Measurements from ENCODE around the gene ALX1. TPM values are rescaled to one million over a fixed set of nuclear protein-coding genes. Genes with fewer than 3 reads are reported as not detected.

ALX1 gene
- total RNA-seq, 4 donors from 2014 or later, result 0.34 to 0.39 TPM; not detected in 2

DNA sequence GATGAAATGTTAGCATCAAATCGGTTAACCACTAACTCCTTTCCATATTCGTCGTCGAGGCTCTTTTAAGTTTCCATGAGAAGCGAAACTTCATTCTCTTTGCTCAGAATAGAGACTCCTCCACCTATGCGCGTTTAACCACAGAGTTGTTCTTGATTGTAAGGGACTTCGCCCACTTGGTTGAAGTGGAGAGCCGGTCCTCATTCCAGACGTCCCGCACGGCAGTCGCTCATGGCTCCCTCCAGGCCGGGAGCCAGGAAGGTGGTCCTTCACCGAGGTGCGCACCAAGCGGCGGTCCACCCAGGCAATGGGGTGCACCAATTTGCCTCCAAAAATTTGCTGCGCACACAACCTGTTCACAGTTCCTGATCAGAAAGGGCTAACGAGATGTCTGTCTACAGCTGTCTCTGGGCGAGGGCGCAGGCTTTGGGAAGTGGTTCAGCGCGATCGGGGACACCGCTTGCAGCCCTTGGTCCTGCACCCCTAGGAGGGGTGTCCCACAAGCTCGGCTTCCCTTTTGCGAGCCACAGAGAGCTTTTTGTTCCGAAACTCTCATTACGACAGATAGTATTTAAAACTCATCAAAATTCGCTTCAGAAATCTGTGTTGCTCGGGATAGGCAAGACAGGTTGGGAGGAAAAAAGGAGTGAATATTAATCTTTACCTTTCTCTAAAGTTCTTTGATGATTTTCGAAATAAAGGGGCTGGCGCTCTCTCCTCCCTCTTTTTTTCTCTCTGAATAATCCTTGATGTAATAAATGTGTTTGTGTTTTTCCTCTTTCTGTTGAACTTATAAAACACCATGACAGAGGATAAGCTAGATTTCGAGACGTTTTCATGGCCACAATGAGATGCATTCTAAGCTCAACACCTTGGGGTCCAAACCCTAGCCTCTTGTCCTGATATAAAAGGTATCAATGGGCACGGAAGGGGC is 6.4 kb upstream of the ALX1 start:
- Histone ChIP-seq H3K27me3 (peaks cover 0 to 70% (median 39%) of the 10 kb centered on the region in 4 donors), H3K36me3 (no peaks in the 10 kb centered on the region), H3K27ac (replicated peaks in 1 of 4) (no peak overlapping the region), H3K4me1 (peaks cover 0 to 7% (median 3%) of the 10 kb centered on the region in 4 donors), H3K9me3 (peaks cover 0 to 9% (median 7%) of the 10 kb centered on the region in 4 donors), H3K4me3 (no peak overlapping the region)
- TF ChIP-seq EP300 (IDR thresholded peaks at IDR 0.05) (no peak), CTCF (IDR thresholded peaks at IDR 0.05) (no peak), POLR2AphosphoS5 (IDR thresholded peaks at IDR 0.05) (no peak), POLR2A (IDR thresholded peaks at IDR 0.05; ENCODE audit: low read depth) (no peak)
- no peak for DNase-seq (ENCODE audit: extremely low spot score)
- WGBS, result 13% methylated on average over 35 of the region's 37 CpGs
- intact Hi-C loops (cut with DNase I), result no loop called here

DNA sequence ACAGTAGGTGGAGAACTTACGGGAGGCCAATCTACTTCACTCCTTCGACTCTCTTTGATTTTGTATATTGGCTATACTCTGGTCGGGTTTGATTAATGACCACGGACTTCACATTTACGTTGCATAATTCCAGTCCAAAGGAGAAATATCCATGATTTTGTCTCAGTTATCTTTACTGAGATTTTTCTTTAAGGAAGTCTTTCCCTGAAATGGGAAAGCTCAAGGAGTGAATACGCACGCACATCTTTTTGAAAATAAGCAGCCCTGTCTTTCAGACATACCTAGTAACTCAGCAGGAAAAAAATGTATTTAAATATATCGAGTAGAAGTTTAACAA is 5.7 kb upstream of the ALX1 start:
- TF ChIP-seq CTCF (IDR thresholded peaks at IDR 0.05) (no peak), POLR2AphosphoS5 (IDR thresholded peaks at IDR 0.05) (no peak), EP300 (IDR thresholded peaks at IDR 0.05) (no peak), POLR2A (IDR thresholded peaks at IDR 0.05; ENCODE audit: low read depth) (no peak)
- Histone ChIP-seq H3K9me3 (peaks cover 0 to 16% (median 7%) of the 10 kb centered on the region in 4 donors), H3K36me3 (no peaks in the 10 kb centered on the region), H3K27ac (replicated peaks in 1 of 4) (no peak overlapping the region), H3K27me3 (peaks cover 0 to 77% (median 44%) of the 10 kb centered on the region in 4 donors), H3K4me3 (no peak overlapping the region), H3K4me1 (peaks cover 0 to 10% (median 4%) of the 10 kb centered on the region in 4 donors)
- intact Hi-C loops (cut with DNase I), result no loop called here
- no peak for DNase-seq (ENCODE audit: extremely low spot score)
- WGBS, result 13% methylated on average over 8 of the region's 8 CpGs

DNA sequence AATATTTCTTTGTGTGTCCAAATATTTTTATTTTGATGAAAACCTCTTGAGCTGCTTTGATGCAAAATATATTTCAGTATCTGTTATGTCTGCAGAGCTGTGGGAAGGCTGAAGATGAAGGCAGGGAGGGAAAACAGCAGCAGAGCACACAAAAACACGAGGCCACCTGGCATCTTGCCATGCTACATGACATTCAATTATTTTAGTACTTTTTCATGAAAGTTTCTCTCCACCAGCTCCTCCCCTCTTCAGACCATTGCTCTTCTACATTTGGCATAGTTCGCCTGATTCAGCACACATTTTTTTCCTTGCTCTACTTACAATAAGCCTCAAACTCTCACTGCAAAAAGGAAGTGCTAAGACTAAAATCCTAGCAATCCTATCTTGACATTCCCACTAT is 4.6 kb upstream of the ALX1 start:
- no peak for DNase-seq (ENCODE audit: extremely low spot score)
- Histone ChIP-seq H3K9me3 (peaks cover 0 to 19% (median 7%) of the 10 kb centered on the region in 4 donors), H3K4me1 (peaks cover 8 to 21% (median 15%) of the 10 kb centered on the region in 4 donors), H3K27me3 (peaks cover 3 to 88% (median 54%) of the 10 kb centered on the region in 4 donors), H3K27ac (replicated peaks in 1 of 4) (no peak overlapping the region), H3K36me3 (no peaks in the 10 kb centered on the region), H3K4me3 (no peak overlapping the region)
- intact Hi-C loops (cut with DNase I), result no loop called here
- TF ChIP-seq EP300 (IDR thresholded peaks at IDR 0.05), result no peak
- 11% methylated on average over 2 of the region's 2 CpGs for WGBS

DNA sequence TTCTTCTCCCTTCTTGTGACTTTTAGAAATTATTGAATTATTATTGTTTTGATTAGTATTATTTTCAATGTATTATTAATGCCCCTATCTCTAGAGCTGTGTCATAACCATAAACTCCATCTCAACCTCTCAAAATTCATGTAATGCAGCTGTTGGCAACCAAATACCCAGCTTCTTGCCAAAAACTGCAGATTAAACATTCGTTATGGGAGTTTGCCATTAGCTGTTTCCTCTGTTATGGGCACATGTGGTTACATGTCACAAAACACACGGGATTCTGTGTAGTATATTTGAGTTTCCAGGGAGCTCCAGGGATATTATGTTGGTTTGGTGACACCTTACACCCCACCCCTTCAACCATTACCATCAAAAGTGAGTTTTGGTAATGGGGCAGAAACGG is 2.8 kb upstream of the ALX1 start:
- Histone ChIP-seq H3K36me3 (no peaks in the 10 kb centered on the region), H3K27ac (replicated peaks in 1 of 4) (no peak overlapping the region), H3K9me3 (peaks cover 0 to 19% (median 7%) of the 10 kb centered on the region in 4 donors), H3K4me1 (peaks cover 17 to 30% (median 23%) of the 10 kb centered on the region in 4 donors), H3K27me3 (peaks cover 3 to 100% (median 66%) of the 10 kb centered on the region in 4 donors), H3K4me3 (no peak overlapping the region)
- intact Hi-C loops (cut with DNase I), result no loop called here
- no peak for DNase-seq (ENCODE audit: extremely low spot score)
- WGBS, result 25% methylated on average over 3 of the region's 3 CpGs
- TF ChIP-seq POLR2AphosphoS5 (IDR thresholded peaks at IDR 0.05) (no peak), POLR2A (IDR thresholded peaks at IDR 0.05; ENCODE audit: low read depth) (no peak), EP300 (IDR thresholded peaks at IDR 0.05) (no peak), CTCF (IDR thresholded peaks at IDR 0.05) (no peak)

DNA sequence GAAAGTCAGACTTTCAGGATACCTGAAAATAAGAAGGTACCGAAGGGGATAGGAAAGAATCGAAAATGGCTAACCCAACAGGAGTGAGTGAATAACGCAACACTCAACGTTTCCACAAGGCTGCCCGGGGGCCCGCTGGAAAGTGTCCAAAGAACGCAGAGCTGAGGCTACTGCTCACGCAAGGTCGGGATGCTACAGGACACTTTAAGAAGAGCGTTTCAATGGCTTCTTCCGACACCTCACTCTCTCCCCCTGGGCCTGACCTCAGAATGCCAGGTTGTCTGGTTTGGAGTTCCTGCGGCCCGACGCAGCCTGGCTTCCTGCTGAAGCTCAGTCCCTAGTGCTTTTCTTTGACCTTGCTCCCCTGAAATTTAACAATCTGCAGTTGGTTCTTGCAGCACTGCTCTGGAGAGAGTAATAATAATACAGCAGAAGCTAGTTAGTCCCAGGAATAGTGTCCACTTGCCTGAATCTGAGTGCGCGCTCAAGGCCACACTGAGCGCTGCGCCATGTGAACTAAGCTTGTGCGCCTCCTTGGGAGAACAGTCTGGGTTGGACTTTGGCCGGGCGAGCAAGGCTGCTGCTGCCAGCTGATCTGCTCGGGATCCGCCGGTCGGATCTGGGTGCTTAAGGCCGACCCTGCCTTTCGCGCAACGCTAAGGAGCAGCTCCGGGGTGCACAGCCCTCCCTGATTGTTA is 2.0 kb upstream of the ALX1 start:
- intact Hi-C loops (cut with DNase I), result no loop called here
- DNase-seq (ENCODE audit: extremely low spot score), result no peak
- Histone ChIP-seq H3K36me3 (no peaks in the 10 kb centered on the region), H3K4me3 (no peak overlapping the region), H3K27me3 (peaks cover 3 to 100% (median 68%) of the 10 kb centered on the region in 4 donors), H3K27ac (replicated peaks in 1 of 4) (no peak overlapping the region), H3K4me1 (peaks cover 17 to 30% (median 23%) of the 10 kb centered on the region in 4 donors), H3K9me3 (peaks cover 0 to 19% (median 7%) of the 10 kb centered on the region in 4 donors)
- TF ChIP-seq POLR2A (IDR thresholded peaks at IDR 0.05; ENCODE audit: low read depth) (no peak), EP300 (IDR thresholded peaks at IDR 0.05) (no peak), CTCF (IDR thresholded peaks at IDR 0.05) (no peak), POLR2AphosphoS5 (IDR thresholded peaks at IDR 0.05) (no peak)
- 41% methylated on average over 30 of the region's 30 CpGs for WGBS
